ENCODE results near the gene TRPC4. TPM values are rescaled to one million over a fixed set of nuclear protein-coding genes. Genes with fewer than 3 reads are reported as not detected.

TRPC4 gene
- total RNA-seq, 1 donor from 2014 or later = 6.3 TPM

- H3K9me3 Mint-ChIP-seq (ENCODE audit: unreplicated experiment) = no peaks in the 10 kb centered on the region
- DNase-seq (ENCODE audit: extremely low spot score, unreplicated experiment) = no peak
- H3K27ac Mint-ChIP-seq (ENCODE audit: unreplicated experiment) = no peak overlapping the region
- H3K4me3 Mint-ChIP-seq (ENCODE audit: unreplicated experiment) = no peak overlapping the region
- TF ChIP-seq, protein P1, sequence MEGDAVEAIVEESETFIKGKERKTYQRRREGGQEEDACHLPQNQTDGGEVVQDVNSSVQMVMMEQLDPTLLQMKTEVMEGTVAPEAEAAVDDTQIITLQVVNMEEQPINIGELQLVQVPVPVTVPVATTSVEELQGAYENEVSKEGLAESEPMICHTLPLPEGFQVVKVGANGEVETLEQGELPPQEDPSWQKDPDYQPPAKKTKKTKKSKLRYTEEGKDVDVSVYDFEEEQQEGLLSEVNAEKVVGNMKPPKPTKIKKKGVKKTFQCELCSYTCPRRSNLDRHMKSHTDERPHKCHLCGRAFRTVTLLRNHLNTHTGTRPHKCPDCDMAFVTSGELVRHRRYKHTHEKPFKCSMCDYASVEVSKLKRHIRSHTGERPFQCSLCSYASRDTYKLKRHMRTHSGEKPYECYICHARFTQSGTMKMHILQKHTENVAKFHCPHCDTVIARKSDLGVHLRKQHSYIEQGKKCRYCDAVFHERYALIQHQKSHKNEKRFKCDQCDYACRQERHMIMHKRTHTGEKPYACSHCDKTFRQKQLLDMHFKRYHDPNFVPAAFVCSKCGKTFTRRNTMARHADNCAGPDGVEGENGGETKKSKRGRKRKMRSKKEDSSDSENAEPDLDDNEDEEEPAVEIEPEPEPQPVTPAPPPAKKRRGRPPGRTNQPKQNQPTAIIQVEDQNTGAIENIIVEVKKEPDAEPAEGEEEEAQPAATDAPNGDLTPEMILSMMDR (IDR thresholded peaks at IDR 0.05) = no peak
- H3K27me3 Mint-ChIP-seq (ENCODE audit: unreplicated experiment) = no peaks in the 10 kb centered on the region
- peaks cover 6% of the 10 kb centered on the region for H3K4me1 Mint-ChIP-seq (ENCODE audit: unreplicated experiment)
- no peaks in the 10 kb centered on the region for H3K36me3 Mint-ChIP-seq (ENCODE audit: unreplicated experiment)
Observed at GRCh38 chr13:37766502-37766901, 103.1 kb downstream of the TRPC4 start.

DNA sequence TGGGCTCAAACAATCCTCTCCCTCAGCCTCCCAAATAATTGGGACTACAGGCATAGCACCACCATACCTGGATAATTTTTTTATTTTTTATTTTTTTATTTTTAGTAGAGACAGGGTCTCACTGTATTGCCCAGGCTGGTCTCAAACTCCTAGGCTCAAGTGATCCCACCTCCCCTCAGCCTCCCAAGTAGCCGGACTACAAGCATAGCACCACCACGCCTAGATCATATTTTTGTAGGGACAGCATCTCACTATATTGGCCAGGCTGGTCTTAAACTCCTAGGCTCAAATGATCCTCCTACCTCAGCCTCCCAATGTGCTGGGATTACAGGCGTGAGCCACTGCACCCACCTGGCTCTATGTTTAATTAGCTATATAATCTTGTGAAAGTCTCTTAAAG lies 114.2 kb downstream of the TRPC4 start:
- TF ChIP-seq, protein P1 (IDR thresholded peaks at IDR 0.05) = no peak
- no peak overlapping the region for H3K4me3 Mint-ChIP-seq (ENCODE audit: unreplicated experiment)
- DNase-seq (ENCODE audit: extremely low spot score, unreplicated experiment) = no peak
- H3K4me1 Mint-ChIP-seq (ENCODE audit: unreplicated experiment) = peaks cover 13% of the 10 kb centered on the region
- H3K27me3 Mint-ChIP-seq (ENCODE audit: unreplicated experiment) = no peaks in the 10 kb centered on the region
- no peaks in the 10 kb centered on the region for H3K36me3 Mint-ChIP-seq (ENCODE audit: unreplicated experiment)
- H3K9me3 Mint-ChIP-seq (ENCODE audit: unreplicated experiment) = no peaks in the 10 kb centered on the region
- no peak overlapping the region for H3K27ac Mint-ChIP-seq (ENCODE audit: unreplicated experiment)

DNA sequence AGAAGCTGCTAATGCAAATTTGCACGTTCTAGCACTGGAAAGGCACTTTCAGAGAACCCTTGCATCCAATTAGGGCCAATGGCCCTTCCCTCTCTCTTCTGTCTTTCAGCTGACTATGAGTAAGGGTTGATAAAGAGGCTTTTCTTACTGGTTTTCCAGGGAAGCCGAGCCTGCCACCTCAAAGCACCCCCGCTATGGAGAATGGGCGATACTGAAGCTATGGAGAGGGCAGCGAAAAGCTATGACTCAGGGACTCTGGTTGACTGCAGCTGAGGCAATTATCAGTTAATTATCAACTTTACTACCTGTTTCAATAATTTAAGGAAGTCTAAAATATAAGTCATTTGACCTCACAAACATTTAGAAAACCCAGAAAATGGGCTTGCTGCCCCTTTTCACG lies 115.8 kb downstream of the TRPC4 start:
- no peaks in the 10 kb centered on the region for H3K36me3 Mint-ChIP-seq (ENCODE audit: unreplicated experiment)
- DNase-seq (ENCODE audit: extremely low spot score, unreplicated experiment) = no peak
- no peaks in the 10 kb centered on the region for H3K27me3 Mint-ChIP-seq (ENCODE audit: unreplicated experiment)
- H3K27ac Mint-ChIP-seq (ENCODE audit: unreplicated experiment) = no peak overlapping the region
- H3K4me1 Mint-ChIP-seq (ENCODE audit: unreplicated experiment) = peaks cover 12% of the 10 kb centered on the region
- H3K9me3 Mint-ChIP-seq (ENCODE audit: unreplicated experiment) = no peaks in the 10 kb centered on the region
- no peak overlapping the region for H3K4me3 Mint-ChIP-seq (ENCODE audit: unreplicated experiment)
- TF ChIP-seq, protein P1 (IDR thresholded peaks at IDR 0.05) = no peak

DNA sequence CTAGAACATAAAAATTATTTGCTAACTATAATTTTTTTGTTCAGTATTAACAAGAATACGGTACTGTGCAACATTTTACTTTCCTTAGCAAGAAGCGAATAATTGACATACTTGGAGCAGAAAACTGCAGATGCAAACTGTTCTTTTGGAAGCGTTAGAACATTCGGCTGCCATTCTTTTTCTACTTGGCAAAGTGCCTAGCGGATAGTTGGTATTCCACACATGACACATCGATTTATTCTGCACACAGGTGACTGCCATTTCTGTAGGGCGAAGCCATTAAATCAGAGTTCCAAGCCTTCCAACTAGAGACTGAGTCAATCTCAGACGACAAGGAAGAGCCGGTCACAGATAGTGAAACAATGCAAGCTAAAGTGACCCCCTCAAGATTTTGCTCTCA lies 117.4 kb downstream of the TRPC4 start:
- Mint-ChIP-seq H3K4me1 (ENCODE audit: unreplicated experiment) (peaks cover 21% of the 10 kb centered on the region), H3K4me3 (ENCODE audit: unreplicated experiment) (no peak overlapping the region), H3K27me3 (ENCODE audit: unreplicated experiment) (no peaks in the 10 kb centered on the region), H3K36me3 (ENCODE audit: unreplicated experiment) (no peaks in the 10 kb centered on the region), H3K9me3 (ENCODE audit: unreplicated experiment) (no peaks in the 10 kb centered on the region), H3K27ac (ENCODE audit: unreplicated experiment) (no peak overlapping the region)
- DNase-seq (ENCODE audit: extremely low spot score, unreplicated experiment) = no peak
- TF ChIP-seq, protein P1 (IDR thresholded peaks at IDR 0.05) = no peak

DNA sequence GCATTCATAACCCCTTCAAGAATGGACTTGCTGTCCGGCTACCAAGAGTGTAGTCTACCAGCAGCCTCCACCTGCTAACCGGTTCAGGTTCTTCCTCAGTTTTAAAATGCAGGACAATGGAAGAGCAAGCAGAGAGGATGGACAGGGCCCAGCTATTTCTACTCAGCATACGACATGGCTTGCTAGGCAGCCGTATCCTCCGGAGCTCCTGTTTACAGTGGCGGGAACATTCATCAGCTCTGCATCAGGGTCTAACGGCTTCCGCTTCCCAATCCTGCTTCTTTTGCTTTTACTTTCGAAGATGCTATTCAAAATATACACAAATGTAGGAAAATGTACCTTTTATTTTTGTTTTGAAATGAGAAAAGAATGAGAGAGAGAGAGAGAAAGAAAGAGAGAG lies 118.5 kb downstream of the TRPC4 start:
- Mint-ChIP-seq H3K36me3 (ENCODE audit: unreplicated experiment) (no peaks in the 10 kb centered on the region), H3K27ac (ENCODE audit: unreplicated experiment) (no peak overlapping the region), H3K9me3 (ENCODE audit: unreplicated experiment) (no peaks in the 10 kb centered on the region), H3K4me3 (ENCODE audit: unreplicated experiment) (no peak overlapping the region), H3K4me1 (ENCODE audit: unreplicated experiment) (peaks cover 26% of the 10 kb centered on the region), H3K27me3 (ENCODE audit: unreplicated experiment) (no peaks in the 10 kb centered on the region)
- DNase-seq (ENCODE audit: extremely low spot score, unreplicated experiment) = no peak
- TF ChIP-seq, protein P1 (IDR thresholded peaks at IDR 0.05) = no peak
